GM03348 (cell line): ENCODE measurements around the gene DENND4A.
A peak's percentile ranks its signal among the peaks of the same experiment; 100 is the strongest.

Experiments used
- DNase-seq: peaks from one replicate; pipeline ENCODE4 v3.0.0; 2012; ENCODE audit warnings: low spot score

DENND4A gene

DNA sequence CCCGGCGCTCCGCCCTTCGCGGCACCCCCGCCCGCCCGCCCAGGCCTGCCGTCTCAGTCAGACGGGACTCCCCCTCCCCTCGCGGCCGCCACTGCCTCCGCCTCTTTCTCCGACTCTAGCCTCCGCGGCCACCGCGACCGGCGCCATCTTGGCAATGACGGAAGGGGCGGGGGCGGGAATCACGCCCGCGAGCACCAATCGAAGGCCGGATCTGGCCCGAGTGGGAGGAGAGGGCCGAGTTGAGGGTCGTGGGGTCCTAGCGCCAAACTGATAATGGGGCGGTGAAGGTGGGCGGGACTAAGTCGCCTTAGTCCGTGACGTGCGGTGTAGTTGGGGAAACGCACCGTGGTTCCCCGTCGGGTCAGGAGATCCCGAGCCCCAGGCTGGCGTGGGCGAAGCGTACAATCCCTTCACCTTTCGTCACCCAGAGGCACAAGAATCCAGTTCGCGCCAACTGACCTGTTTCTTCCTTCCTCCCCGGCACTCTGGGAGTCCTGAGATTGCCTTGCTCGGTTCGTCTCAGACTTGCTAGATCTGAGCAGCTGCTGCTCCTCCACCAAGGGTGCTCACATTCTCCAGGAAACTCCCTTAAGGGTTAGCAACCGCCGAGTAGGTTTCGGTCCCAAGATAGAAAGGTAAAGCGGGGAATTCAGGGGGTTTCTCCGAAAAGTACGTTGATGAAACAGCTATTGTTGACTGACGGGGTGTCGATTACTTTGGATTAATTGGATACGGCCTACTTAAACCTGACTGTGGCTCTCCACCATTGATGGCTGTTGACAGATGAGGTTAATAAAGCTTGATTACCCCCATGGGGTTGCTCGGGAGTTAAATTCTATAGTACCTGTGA, at the start of gene DENND4A:
TSS of gene DENND4A (minus strand) at position 156 of the 850 bp plus-strand sequence. CDS start 35,843 bp downstream, outside the sequence.
- peak; percentile 95 for DNase-seq

DNA sequence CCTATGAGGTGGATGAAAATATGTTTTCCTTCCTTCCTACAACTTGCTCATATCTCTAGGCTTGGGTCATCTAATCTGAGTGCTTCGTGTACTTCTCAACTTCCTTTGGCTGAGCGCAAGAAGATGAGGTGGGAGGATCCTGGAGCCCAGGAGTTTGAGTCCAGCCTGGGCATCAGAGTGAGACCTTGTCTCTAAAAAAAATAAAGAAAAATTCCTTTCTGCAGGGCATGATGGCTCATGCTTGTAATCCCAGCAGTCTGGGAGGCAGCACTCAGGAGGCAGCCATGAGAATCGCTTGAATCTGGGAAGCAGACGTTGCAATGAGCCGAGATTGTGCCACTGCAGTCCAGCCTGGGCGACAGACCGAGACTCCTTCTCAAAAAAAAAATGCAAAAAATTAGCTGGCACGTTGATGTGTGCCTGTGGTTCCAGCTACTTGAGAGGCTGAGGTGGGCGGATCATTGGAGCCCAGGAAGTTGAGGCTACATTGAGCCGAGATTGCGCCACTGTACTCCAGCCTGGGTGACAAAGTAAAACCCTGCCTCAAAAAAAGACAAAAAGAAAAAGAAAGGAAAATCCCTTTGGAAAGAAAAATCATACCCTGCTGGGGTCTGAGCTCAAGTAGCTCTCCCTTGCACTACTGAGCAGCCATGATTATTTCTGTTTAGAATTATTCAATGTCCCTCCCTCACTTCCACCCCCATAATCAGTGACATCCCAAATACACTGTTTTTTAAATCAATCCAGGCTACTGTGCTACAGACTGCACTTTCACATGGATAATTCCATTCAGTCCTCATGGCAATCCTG, 49.2 kb upstream of the DENND4A start:
- no peak for DNase-seq

DNA sequence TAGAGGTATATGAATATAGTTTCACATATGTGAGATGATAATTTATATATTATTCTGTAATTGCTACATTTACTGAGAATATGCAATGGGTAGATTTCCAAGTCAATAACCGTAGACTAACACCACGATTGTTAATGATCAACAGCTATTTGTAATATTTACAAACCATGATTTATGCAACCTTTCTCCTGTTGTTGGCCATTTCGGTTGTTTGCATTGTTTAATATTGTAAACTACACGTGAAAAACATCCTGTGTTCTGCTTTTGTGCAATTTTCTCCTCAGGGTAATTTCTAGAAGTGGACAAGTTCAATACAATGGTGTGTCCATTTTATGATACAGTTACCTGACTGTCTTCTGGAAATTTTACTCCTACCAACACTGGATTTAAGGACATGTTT, 47.9 kb upstream of the DENND4A start:
- DNase-seq = no peak

DNA sequence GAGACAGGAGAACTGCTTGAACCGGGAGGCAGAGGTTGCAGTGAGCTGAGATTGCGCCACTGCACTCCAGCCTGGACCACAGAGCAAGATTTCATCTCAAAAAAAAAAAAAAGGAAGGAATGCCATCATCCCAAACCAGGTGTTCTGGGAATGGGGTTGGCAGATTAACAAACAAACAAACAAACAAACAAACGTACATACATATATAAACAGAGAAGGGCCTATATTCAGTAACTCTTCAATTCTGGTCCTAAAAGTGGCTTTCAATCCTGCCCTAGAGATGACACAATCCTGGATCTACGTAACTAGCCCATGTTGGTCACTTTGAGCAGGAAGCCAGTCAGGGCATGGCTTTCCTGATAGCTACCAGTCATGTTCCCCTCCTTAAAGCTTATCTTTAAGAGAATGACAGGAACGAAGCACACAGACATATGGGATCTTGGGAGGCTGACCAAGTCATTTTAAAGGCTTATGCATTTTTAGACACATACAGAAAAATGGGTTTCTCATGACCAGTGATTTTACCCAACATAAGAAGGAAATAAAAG, 47.3 kb upstream of the DENND4A start:
- DNase-seq = no peak

DNA sequence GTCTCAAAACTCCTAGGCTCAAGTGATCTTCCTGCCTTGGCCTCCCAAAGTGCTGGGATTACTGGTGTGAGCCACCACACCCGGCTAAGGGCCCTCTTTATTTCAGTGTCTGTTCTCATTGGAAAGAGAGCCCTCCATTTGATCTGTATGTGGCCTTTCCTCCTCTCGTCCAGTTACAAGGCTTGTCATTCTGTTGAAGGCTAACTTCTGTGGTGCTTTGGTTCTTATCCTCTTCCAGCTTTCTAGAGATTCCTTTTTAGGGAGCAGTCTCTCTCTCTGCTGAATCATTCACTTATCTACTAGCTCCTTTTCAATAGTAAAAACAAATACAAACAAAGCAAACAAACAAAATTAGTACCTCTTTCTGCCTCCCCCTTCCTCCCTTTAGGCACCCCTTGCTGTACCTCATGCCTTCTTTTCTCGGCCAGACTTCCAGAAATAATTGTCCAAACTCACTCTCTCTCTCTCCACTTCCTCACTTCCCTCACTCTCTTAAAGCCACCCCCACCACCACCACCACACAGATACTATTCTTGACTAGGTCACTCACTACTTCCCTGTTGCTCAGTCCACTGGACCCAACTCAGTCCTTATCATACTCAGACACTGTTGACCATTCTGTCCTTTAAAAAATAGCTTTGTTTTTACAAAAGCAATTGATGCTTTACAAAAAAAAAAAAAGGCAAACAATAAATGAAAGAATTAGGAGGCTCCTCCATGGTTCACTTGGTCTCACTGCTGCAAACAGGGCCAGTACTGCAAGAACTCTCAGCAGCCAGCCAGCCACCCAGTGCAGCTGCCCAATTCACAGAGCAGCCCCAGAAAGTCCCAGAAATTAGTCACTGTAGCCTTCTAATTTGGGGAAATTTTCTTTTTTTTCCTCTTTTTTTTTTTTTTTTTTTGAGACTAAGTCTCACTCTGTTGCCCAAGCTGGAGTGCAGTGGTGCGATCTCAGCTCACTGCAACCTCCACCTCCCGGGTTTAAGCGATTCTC, 45.5 kb upstream of the DENND4A start:
- DNase-seq = no peak

DNA sequence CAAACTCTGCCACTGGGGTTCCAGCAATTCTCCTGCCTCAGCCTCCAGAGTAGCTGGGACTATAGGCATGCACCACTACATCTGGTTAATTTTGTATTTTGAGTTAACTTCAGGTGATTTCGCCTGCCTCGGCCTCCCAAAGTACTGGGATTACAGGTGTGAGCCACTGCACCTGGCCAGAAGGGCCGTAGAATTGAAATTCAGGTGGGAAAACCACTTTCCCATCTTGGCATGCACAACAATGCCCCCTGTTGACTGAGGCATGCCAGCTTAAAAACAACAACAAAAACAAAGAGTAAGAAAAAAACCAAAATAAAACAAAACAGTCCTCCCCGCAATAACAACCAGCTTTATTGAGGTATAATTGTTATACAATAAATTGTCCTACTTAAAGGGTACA, 44.6 kb upstream of the DENND4A start:
- DNase-seq = no peak

DNA sequence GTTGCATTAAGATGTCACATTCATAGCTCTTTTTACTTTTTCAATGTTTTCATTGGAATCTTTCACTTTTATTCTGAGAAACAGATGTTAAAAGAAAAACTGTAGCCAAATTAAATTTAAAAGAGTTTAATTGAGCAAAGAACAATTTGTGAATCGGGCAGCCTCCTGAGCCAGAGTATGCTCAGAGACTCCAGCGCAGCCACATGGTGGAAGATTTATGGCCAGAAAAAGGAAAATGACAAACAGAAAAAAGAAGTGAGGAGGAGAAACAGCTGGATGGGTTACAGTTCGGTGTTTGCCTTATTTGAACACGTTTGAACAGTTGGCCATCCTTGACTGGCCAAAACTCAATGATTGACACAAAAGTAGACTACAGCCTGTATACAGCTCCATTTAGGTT, 43.4 kb upstream of the DENND4A start:
- DNase-seq = no peak

DNA sequence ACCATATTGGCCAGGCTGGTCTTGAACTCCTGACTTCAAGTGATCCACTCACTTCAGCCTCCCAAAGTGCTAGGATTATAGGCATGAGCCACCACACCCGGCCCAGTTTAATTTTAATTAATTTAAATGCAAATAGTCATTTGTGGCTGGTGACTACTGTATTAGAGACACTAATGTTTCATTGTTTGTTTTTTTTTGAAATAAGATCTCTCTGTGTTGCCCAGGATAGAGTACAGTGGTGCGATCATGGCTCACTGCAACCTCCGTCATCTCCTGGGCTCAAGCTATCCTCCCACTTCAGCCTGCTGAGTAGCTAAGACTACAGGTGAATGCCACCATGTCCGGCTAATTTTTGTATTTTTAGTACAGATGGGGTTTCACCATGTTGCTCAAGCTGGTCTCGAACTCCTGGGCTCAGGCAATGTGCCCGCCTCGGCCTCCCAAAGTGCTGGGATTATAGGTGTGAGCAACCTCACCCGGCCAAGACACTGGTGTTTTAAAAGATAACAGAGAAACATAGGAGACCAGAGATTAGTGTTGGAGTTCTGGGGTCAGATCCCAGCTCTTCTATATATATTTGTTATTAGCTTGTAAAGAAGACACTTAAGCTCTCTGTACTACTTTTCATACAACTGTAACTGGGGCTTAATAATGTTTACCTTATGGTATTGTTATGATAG, 42.6 kb upstream of the DENND4A start:
- DNase-seq = no peak

DNA sequence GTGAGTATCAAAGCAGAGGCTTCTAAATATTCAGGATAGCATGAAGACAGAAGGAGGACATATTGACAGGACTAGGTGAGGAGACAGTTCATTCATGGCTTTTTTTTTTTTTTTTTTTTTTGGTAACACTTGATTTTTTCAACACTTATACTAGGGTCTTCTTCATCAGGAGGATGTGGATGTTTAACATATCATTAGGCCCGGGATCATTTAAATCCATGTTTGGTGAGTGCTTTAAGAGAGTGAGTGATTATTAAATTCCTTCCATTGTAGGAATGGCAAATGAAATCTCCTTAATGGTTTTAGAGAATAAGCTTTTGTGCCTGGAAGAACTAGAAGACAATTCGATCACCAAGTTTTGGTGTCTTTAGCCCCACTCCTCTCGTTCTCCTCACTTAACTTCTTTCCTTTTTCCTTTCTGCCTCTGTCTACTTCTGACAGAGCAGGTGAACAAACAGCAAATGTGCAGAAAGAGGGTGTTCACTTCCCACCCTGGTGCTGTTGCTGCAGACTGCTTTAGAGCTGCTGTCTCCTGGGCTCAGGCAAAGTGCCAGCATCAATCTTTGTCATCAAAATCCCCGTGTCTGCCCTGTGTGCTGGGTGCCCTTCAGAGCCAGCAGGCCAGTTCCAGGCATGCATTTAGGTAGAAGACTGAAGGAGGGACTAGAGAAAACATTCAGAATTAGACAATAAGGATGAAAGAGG, 41.6 kb upstream of the DENND4A start:
- no peak for DNase-seq

DNA sequence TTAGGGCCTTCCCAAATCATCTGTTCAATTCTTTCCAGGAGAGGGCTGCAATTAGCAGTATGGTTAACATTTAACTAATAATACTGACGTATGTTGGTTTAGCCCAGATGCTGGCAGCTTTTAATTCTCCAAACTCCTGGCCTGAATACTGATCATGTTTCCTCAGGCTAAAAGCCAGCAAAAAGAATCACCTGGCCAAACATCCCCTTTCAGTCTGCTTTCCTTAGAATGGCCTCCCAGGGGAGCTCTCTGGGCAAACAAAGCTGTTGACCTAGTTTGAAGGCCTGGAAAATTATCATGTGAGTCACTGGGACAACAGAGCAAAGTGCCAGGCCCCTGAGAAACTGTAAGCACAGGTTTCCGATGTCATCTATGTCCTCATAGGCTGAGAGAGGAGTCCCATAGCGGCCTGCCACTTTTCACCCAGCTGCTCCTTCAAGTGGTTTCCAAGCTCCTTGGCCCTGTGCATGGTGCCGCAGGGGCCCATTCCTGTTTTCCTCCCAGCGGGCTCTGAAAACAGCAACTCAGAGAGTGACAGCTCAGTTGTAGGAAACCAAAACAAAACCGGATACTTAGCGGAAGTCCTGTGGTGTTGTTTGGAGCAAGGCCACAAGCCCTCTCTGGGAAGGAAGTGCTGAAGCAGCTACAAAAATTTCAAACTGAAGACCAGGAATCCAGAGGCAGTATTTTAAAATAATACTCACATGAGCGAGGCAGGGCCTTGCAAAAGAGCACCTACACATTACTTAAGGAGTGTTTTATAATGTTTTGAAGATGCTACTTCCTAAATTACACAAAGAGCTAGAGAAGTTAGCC, 40.7 kb upstream of the DENND4A start:
- peak; percentile 80 for DNase-seq

DNA sequence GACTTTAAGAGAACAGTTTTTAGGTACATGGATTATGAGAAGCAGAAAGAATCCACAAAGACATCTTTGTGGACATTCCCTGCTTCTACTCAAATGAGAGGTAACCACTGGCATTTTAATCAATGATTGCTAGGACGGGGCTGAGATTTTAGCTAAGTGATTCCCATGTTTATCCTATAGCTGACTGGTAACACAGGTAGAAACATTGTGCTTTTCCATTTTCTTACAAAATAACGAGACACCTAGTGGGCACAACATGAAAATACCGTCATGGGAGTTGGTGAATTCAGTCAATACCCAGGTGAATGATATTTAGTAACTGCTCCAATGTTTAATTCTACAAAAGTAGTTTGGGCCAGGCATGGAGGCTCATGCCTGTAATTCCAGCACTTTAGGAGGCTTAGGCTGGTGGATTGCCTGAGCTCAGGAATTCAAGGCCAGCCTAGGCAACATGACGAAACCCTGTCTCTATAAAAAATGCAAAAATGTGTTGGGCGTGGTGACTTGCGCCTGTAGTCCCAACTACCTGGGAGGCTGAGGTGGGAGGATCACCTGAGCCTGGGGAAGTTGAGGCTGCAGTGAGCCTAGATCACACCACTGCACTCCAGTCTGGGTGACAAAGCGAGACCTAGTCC, 37.2 kb upstream of the DENND4A start:
- DNase-seq = peak; percentile 20

DNA sequence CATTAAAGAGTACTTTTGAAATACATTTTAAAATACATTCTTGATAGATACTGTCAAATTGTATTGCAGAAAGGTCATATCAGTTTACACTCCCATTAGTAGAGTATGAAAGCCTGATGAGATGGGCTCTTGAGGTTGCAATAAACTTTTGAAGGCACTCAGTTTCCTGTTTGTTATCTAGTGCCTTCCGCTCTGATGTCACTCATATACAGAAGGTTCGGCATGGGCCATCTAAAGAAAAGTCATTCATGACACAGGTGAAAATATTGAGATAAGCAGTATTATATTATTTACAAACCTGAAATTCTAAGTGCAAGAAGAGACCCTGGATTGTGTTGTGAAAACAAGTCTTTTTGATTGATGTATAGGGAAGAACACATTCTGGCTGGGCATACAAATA, 36.5 kb upstream of the DENND4A start:
- no peak for DNase-seq

DNA sequence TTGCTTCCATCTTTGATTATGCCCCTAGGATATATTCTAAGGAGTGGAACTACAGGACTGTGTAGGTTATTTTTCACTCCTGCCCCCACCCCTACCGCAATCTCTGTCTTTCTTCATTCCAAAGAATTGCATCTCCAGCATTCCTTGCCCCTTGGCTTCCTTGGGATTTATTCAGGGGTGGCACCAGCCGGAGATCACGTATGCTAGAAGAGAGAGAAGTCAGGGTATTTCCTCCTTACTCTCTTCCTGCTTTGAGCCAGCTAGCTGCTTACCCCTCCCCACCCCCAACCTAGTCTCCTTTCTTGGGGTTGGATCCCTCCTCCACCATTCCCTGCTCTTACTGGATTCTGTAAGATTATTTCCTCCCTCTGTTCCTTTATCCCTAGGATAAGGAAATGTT, 35.0 kb upstream of the DENND4A start:
- no peak for DNase-seq

DNA sequence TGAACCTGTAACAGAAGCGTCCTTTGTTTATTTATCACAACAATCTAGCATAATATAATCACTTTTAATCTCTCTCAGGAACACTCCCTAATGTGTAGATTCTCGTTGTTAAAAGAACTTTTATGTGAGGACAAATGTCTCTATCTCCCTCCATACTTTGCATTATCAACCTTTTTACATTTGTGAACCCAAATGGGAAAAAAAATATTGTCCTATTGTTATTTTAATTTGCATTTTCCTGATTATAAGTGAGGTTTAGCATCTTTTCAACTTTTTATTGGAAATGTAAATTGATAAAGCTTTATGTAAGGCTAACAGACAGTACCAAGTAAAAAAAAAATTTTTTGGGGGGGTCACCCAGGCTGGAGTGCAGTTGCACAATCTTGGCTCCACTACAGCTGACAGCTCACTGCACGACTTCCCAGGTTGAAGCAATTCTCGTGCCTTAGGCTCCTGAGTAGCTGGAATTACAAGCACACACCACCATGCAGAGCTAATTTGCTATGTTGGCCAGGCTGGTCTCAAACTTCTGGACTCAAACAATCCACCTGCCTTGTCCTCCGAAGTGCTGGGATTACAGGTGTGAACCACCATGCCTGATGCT, 33.0 kb upstream of the DENND4A start:
- DNase-seq = peak; percentile 11

DNA sequence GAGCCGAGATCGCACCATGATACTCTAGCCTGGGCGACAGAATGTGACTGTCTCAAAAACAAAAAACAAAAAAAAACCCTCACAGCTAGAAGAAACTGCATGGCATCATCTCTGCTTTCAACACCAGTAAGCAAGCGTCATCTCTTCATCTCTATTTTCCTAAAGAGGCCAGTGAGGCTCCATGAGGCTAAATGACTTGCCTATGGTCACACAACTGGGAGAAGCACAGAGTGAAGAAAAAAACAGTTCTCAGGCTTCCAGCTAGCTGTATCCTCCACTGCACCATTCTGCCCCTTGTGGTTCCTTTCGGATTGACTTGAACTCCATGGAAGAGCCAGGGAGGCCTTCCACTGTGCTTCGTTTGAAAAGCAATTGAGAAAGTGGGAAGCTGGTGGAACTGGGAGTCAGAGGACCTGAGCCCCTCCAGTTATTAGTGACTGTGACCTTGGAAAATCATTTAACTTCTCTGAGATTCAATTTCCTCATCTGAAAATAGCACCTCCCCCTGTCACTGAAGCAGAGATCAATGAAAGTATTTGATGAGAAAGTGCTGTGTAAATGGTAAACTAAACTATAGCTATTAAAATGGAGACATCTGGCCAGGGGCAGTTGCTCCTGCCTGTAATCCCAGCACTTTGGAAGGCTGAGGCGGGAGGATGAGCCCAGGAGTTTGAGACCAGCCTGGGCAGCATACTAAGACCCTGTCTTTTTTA, 32.1 kb upstream of the DENND4A start:
- peak; percentile 62 for DNase-seq

DNA sequence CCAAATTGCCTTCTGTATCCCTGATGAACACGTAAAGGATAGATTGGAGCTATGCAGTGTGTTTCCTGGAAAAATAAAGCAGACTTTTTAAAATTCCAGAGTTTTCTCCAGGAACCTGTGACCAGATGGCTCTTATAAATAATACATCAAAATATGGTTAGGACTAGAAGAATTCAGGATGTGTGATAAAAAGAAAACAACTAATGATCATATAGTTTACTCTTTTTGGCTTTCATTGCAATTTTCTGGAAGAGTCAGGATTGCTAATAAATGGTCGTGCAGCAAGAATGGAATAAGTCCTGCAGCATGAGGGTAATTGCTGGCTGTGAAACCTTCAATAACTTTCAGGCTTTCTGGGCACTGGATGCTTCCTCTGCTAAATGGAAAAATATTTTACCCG, 30.2 kb upstream of the DENND4A start:
- DNase-seq = no peak

DNA sequence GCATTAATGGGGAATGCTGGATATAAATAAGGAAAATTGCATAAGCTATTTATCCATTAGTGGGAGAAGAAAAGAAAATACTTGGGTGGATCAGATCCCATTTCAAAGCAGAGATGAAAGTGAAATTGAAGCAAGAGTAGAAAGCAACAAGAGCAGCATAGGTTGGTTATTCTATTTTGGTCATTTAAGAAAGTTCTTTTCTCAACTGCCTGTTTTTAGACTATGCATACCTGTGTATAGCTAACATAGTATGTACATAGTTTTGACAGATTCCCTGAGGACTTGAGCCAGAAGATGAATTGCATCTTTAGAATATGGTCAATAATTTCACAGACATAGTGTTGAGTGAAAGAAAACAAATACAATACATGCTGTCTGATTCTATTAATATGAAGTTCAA, 29.0 kb upstream of the DENND4A start:
- no peak for DNase-seq

DNA sequence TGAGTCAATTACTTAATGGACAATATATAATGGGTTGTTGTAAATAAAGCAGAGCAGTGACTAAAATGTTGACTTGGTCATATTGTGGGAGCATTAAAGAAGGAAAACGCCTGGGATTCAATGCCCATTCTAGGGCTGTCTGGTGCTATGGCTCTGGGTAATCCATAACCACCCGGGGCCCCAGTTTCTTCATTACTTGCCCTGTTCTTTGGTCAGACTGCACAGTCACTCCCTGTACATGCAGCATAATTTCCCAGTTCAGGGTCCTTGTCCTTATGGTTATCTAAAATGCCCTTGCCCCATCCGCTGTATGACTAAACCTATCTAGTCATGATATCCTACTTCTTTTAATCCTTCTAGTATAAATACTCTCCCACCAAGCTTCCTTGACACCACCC, 27.5 kb upstream of the DENND4A start:
- no peak for DNase-seq
